ENCODE measurements around the gene PPIG. TPM values are rescaled to one million over a fixed set of nuclear protein-coding genes. Genes with fewer than 3 reads are reported as not detected.

PPIG gene
- total RNA-seq, 2 donors from 2014 or later, result 23.5 to 28.4 TPM

GRCh38 chr2:169647496-169647895 is 63.3 kb downstream of the PPIG start:
- Histone ChIP-seq H3K36me3 (no peaks in the 10 kb centered on the region), H3K27me3 (no peaks in the 10 kb centered on the region), H3K4me3 (no peak overlapping the region), H3K4me1 (no peaks in the 10 kb centered on the region), H3K27ac (no peak overlapping the region), H3K9me3 (no peaks in the 10 kb centered on the region)
- DNase-seq (ENCODE audit: low spot score), result no peak
- TF ChIP-seq, protein P1, sequence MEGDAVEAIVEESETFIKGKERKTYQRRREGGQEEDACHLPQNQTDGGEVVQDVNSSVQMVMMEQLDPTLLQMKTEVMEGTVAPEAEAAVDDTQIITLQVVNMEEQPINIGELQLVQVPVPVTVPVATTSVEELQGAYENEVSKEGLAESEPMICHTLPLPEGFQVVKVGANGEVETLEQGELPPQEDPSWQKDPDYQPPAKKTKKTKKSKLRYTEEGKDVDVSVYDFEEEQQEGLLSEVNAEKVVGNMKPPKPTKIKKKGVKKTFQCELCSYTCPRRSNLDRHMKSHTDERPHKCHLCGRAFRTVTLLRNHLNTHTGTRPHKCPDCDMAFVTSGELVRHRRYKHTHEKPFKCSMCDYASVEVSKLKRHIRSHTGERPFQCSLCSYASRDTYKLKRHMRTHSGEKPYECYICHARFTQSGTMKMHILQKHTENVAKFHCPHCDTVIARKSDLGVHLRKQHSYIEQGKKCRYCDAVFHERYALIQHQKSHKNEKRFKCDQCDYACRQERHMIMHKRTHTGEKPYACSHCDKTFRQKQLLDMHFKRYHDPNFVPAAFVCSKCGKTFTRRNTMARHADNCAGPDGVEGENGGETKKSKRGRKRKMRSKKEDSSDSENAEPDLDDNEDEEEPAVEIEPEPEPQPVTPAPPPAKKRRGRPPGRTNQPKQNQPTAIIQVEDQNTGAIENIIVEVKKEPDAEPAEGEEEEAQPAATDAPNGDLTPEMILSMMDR (IDR thresholded peaks at IDR 0.05), result no peak

DNA sequence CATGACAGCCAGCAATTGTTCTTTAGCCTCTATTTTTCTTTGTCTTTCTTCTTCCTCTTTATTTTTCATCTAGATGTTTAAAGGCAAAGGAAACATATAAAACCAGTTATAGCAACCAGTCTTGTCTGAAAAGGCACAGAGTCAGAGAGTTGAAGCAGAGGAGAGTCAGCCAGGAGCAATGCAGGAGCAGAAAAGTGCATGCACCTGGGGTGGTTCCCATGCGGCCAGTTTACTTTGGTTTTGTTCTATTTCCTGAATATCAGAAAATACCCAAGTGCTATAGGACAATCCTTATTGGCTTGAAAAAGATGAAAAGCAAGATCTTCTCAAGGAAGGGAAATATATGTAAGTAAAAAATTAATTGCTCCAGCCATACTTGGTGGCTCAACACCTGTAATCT is 65.1 kb downstream of the PPIG start:
- Histone ChIP-seq H3K36me3 (no peaks in the 10 kb centered on the region), H3K27ac (no peak overlapping the region), H3K4me3 (no peak overlapping the region), H3K4me1 (no peaks in the 10 kb centered on the region), H3K27me3 (no peaks in the 10 kb centered on the region), H3K9me3 (no peaks in the 10 kb centered on the region)
- DNase-seq (ENCODE audit: low spot score), result no peak
- TF ChIP-seq, protein P1 (IDR thresholded peaks at IDR 0.05), result no peak

GRCh38 chr2:169653636-169654035 is 69.5 kb downstream of the PPIG start:
- no peaks in the 10 kb centered on the region for H3K9me3 ChIP-seq
- H3K27ac ChIP-seq, result no peak overlapping the region
- no peaks in the 10 kb centered on the region for H3K27me3 ChIP-seq
- TF ChIP-seq, protein P1 (IDR thresholded peaks at IDR 0.05), result no peak
- no peak overlapping the region for H3K4me3 ChIP-seq
- no peaks in the 10 kb centered on the region for H3K36me3 ChIP-seq
- no peak for DNase-seq (ENCODE audit: low spot score)
- no peaks in the 10 kb centered on the region for H3K4me1 ChIP-seq

DNA sequence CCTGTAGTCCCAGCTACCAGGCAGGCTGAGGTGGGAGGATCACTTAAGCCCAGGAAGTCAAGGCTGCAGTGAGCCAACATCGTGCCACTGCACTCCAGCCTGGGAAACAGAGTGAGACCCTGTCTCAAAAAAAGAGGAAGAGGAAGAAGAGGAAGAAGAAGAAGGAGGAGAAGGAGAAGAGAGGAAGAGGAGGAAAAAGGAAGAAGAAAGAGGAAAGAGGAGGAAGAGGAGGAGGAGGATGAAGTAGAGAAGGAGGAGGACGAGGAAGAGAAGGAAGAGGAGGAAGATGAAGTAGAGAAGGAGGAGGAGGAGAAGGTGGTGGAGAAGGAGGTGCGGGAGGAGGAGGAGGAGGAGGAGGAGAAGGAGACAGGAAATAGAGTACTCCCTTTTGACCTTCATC is 72.0 kb downstream of the PPIG start:
- Histone ChIP-seq H3K4me3 (no peak overlapping the region), H3K27me3 (no peaks in the 10 kb centered on the region), H3K27ac (no peak overlapping the region)

GRCh38 chr2:169658877-169659276 is 74.7 kb downstream of the PPIG start:
- Histone ChIP-seq H3K27me3 (no peaks in the 10 kb centered on the region), H3K36me3 (no peaks in the 10 kb centered on the region), H3K4me3 (no peak overlapping the region), H3K27ac (no peak overlapping the region), H3K4me1 (no peaks in the 10 kb centered on the region), H3K9me3 (no peaks in the 10 kb centered on the region)
- TF ChIP-seq, protein P1 (IDR thresholded peaks at IDR 0.05), result no peak
- DNase-seq (ENCODE audit: low spot score), result no peak

More for the DNA sequence above, 72.0 kb downstream of the PPIG start:
- Histone ChIP-seq H3K36me3 (no peaks in the 10 kb centered on the region), H3K4me1 (no peaks in the 10 kb centered on the region), H3K9me3 (no peaks in the 10 kb centered on the region)
- no peak for DNase-seq (ENCODE audit: low spot score)
- TF ChIP-seq, protein P1 (IDR thresholded peaks at IDR 0.05), result no peak

DNA sequence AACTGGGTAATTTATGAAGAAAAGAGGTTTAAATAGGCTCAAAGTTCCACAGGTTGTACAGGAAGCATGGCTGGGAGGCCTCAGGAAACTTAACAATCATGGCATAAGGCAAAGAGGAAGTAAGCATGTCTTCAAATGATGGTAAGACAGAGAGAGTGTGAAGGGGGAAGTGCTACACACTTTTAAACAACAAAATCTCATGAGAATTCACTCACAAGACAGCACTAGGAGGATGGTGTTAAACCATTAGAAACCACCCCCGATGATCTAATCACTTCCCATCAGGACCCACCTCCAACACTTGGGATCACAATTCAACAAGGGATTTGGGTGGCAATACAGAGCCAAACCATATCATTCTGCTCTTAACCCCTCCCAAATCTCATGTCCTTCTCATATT is 75.2 kb downstream of the PPIG start:
- Histone ChIP-seq H3K4me1 (no peaks in the 10 kb centered on the region), H3K9me3 (no peaks in the 10 kb centered on the region), H3K36me3 (no peaks in the 10 kb centered on the region), H3K27ac (no peak overlapping the region), H3K27me3 (no peaks in the 10 kb centered on the region), H3K4me3 (no peak overlapping the region)
- no peak for DNase-seq (ENCODE audit: low spot score)
- TF ChIP-seq, protein P1 (IDR thresholded peaks at IDR 0.05), result no peak
